ENCODE measurements around the gene SPATA24. TPM values are rescaled to one million over a fixed set of nuclear protein-coding genes. Genes with fewer than 3 reads are reported as not detected.

SPATA24 gene
- total and polyA plus RNA-seq, 4 donors, result 1.8 to 2.7 (median 2.5) TPM

GRCh38 chr5:139419226-139420192 is 15.6 kb upstream of the SPATA24 start:
- peaks cover 0 to 3% (median 0%) of the 10 kb centered on the region in 4 donors for H3K4me1 ChIP-seq (ENCODE audit: control insufficient read depth in 4 of 4, insufficient read depth in 4 of 4, low read length in 3 of 4)
- DNase-seq (ENCODE audit: low spot score), result no peak
- H3K36me3 ChIP-seq (ENCODE audit: control insufficient read depth in 4 of 4, insufficient read depth in 3 of 4, low read depth in 1 of 4, low read length in 3 of 4), result no peaks in the 10 kb centered on the region
- H3K4me3 ChIP-seq (ENCODE audit: low read depth in 1 of 3, low read length in 3 of 3), result no peak overlapping the region
- H3K9me3 ChIP-seq (ENCODE audit: control insufficient read depth in 4 of 4, low read length in 3 of 4), result no peaks in the 10 kb centered on the region
- H3K27me3 ChIP-seq (ENCODE audit: control insufficient read depth in 4 of 4, insufficient read depth in 4 of 4, low read length in 3 of 4), result no peaks in the 10 kb centered on the region
- no peak overlapping the region for H3K9ac ChIP-seq (ENCODE audit: low read depth in 1 of 2, low read length in 2 of 2)
- no peak overlapping the region for H3K27ac ChIP-seq (ENCODE audit: low read depth in 1 of 2, low read length in 2 of 2)
- TF ChIP-seq REST (IDR thresholded peaks at IDR 0.05) (no peak), HNF4A (conservative IDR thresholded peaks at IDR 0.05) (no peak), NR2F2 (IDR thresholded peaks at IDR 0.05) (no peak), MAX (IDR thresholded peaks at IDR 0.05) (no peak), HNF4G (IDR thresholded peaks at IDR 0.05) (no peak), GABPA (IDR thresholded peaks at IDR 0.05 in 1 of 2, conservative IDR thresholded peaks at IDR 0.05 in 1 of 2) (no peak), ATF3 (IDR thresholded peaks at IDR 0.05) (no peak), FOXA2 (IDR thresholded peaks at IDR 0.05) (no peak), SP1 (IDR thresholded peaks at IDR 0.05) (no peak), FOXA1 (IDR thresholded peaks at IDR 0.05) (no peak), YY1 (IDR thresholded peaks at IDR 0.05) (no peak), ZBTB33 (IDR thresholded peaks at IDR 0.05) (no peak), EGR1 (IDR thresholded peaks at IDR 0.05; ENCODE audit: low read depth in 2 of 2) (no peak), RXRA (IDR thresholded peaks at IDR 0.05) (no peak), TAF1 (conservative IDR thresholded peaks at IDR 0.05) (no peak), RAD21 (IDR thresholded peaks at IDR 0.05) (no peak), JUND (IDR thresholded peaks at IDR 0.05) (no peak), CTCF (IDR thresholded peaks at IDR 0.05; ENCODE audit: low read depth, low read length, missing input control) (no peak)
- 72% methylated on average over 9 of the region's 9 CpGs for WGBS
